HEK293 (cell line): ENCODE data around the gene PERM1.
A peak's percentile ranks its signal among the peaks of the same experiment; 100 is the strongest.

Experiments used
- GLIS1 ChIP-seq: fragments of 450-650 bp; formaldehyde crosslinking; IDR thresholded peaks from 2 replicates; pipeline ENCODE4 v1.5.1; 2016; ENCODE audit warnings: missing biosample characterization, missing genetic modification characterization
- MZF1 ChIP-seq: fragments of 450-650 bp; formaldehyde crosslinking; IDR thresholded peaks from 2 replicates; pipeline ENCODE4 v1.5.1; 2017; ENCODE audit warnings: missing biosample characterization, missing genetic modification characterization, borderline replicate concordance
- PRDM1 ChIP-seq: fragments of 450-650 bp; formaldehyde crosslinking; IDR thresholded peaks from 2 replicates; pipeline ENCODE4; 2016; ENCODE audit warnings: missing biosample characterization, missing genetic modification characterization
- WT1 ChIP-seq: fragments of 450-650 bp; formaldehyde crosslinking; IDR thresholded peaks from 2 replicates; pipeline ENCODE4 v1.5.1; 2016; ENCODE audit warnings: missing biosample characterization, missing genetic modification characterization
- ZFP69B ChIP-seq: fragments of 450-650 bp; formaldehyde crosslinking; IDR thresholded peaks from 2 replicates; pipeline ENCODE4 v1.5.1; 2016; ENCODE audit warnings: missing biosample characterization, missing genetic modification characterization
- ZIC2 ChIP-seq: fragments of 450-650 bp; formaldehyde crosslinking; IDR thresholded peaks from 2 replicates; pipeline ENCODE4 v1.5.1; 2016; ENCODE audit warnings: missing biosample characterization, missing genetic modification characterization
- ZNF169 ChIP-seq: fragments of 450-650 bp; formaldehyde crosslinking; IDR thresholded peaks from 2 replicates; pipeline ENCODE4 v1.5.1; 2016; ENCODE audit warnings: missing biosample characterization, missing genetic modification characterization
- ZNF211 ChIP-seq: fragments of 450-650 bp; formaldehyde crosslinking; IDR thresholded peaks from 2 replicates; pipeline ENCODE4 v1.5.1; 2016; ENCODE audit warnings: low read depth, missing biosample characterization, missing genetic modification characterization
- ZNF214 ChIP-seq: fragments of 450-650 bp; formaldehyde crosslinking; IDR thresholded peaks from 2 replicates; pipeline ENCODE4 v1.5.1; 2017; ENCODE audit warnings: missing biosample characterization, mild to moderate bottlenecking, missing genetic modification characterization, borderline replicate concordance
- ZNF221 ChIP-seq: fragments of 450-650 bp; formaldehyde crosslinking; IDR thresholded peaks from 2 replicates; pipeline ENCODE4 v1.5.1; 2017; ENCODE audit warnings: missing biosample characterization, missing genetic modification characterization, borderline replicate concordance
- ZNF23 ChIP-seq: fragments of 450-650 bp; formaldehyde crosslinking; IDR thresholded peaks from 2 replicates; pipeline ENCODE4 v1.5.1; 2016; ENCODE audit warnings: missing biosample characterization, missing genetic modification characterization, borderline replicate concordance
- ZNF266 ChIP-seq: fragments of 450-650 bp; formaldehyde crosslinking; IDR thresholded peaks from 2 replicates; pipeline ENCODE4 v1.5.1; 2016; ENCODE audit warnings: missing biosample characterization, missing genetic modification characterization, low read depth
- ZNF292 ChIP-seq: fragments of 450-650 bp; formaldehyde crosslinking; IDR thresholded peaks from 2 replicates; pipeline ENCODE4 v1.5.1; 2016; ENCODE audit warnings: low read depth, missing biosample characterization, missing genetic modification characterization, borderline replicate concordance
- ZNF37A ChIP-seq: fragments of 450-650 bp; IDR thresholded peaks from 2 replicates; pipeline ENCODE4 v1.5.1; 2018; ENCODE audit warnings: missing biosample characterization, missing genetic modification characterization
- ZNF394 ChIP-seq: fragments of 450-650 bp; formaldehyde crosslinking; IDR thresholded peaks from 2 replicates; pipeline ENCODE4 v1.5.1; 2016; ENCODE audit warnings: missing biosample characterization, missing genetic modification characterization, mild to moderate bottlenecking, moderate library complexity, borderline replicate concordance
- ZNF530 ChIP-seq: fragments of 450-650 bp; formaldehyde crosslinking; IDR thresholded peaks from 2 replicates; pipeline ENCODE4 v1.5.1; 2016; ENCODE audit warnings: low read depth, missing biosample characterization, missing genetic modification characterization
- ZNF558 ChIP-seq: fragments of 450-650 bp; formaldehyde crosslinking; IDR thresholded peaks from 2 replicates; pipeline ENCODE4 v1.5.1; 2016; ENCODE audit warnings: missing biosample characterization, missing genetic modification characterization
- ZNF560 ChIP-seq: fragments of 450-650 bp; formaldehyde crosslinking; IDR thresholded peaks from 2 replicates; pipeline ENCODE4 v1.5.1; 2017; ENCODE audit warnings: missing biosample characterization, missing genetic modification characterization, borderline replicate concordance
- ZNF610 ChIP-seq: fragments of 450-650 bp; formaldehyde crosslinking; IDR thresholded peaks from 2 replicates; pipeline ENCODE4 v1.5.1; 2016; ENCODE audit warnings: missing biosample characterization, missing genetic modification characterization, borderline replicate concordance
- ZNF664 ChIP-seq: fragments of 450-650 bp; formaldehyde crosslinking; IDR thresholded peaks from 2 replicates; pipeline ENCODE4 v1.5.1; 2016; ENCODE audit warnings: missing biosample characterization, missing genetic modification characterization
- ZNF776 ChIP-seq: fragments of 450-650 bp; formaldehyde crosslinking; IDR thresholded peaks from 2 replicates; pipeline ENCODE4 v1.5.0; 2017; ENCODE audit warnings: missing biosample characterization, missing genetic modification characterization, borderline replicate concordance
- ZNF791 ChIP-seq: fragments of 450-650 bp; formaldehyde crosslinking; IDR thresholded peaks from 2 replicates; pipeline ENCODE4 v1.5.1; 2016; ENCODE audit warnings: missing biosample characterization, missing genetic modification characterization
- TF ChIP-seq, protein P1 (sequence below): fragments of 450-650 bp; formaldehyde crosslinking; IDR thresholded peaks from 2 replicates; pipeline ENCODE4 v1.5.1; 2016; ENCODE audit warnings: missing biosample characterization, missing genetic modification characterization
- TF ChIP-seq, protein P2 (sequence below): fragments of 450-650 bp; formaldehyde crosslinking; IDR thresholded peaks from 2 replicates; pipeline ENCODE4 v1.5.1; 2016; ENCODE audit warnings: missing biosample characterization, missing genetic modification characterization
- TF ChIP-seq, protein P3 (sequence below): fragments of 450-650 bp; formaldehyde crosslinking; IDR thresholded peaks from 2 replicates; pipeline ENCODE4 v1.5.1; 2017; ENCODE audit warnings: missing biosample characterization, missing genetic modification characterization
- TF ChIP-seq, protein P4 (sequence below): fragments of 450-650 bp; formaldehyde crosslinking; IDR thresholded peaks from 2 replicates; pipeline ENCODE4 v1.5.1; 2016; ENCODE audit warnings: missing biosample characterization, missing genetic modification characterization
- TF ChIP-seq, protein P5 (sequence below): fragments of 450-650 bp; formaldehyde crosslinking; IDR thresholded peaks from 2 replicates; pipeline ENCODE4 v1.5.1; 2016; ENCODE audit warnings: missing biosample characterization, missing genetic modification characterization
- TF ChIP-seq, protein P6 (sequence below): fragments of 450-650 bp; formaldehyde crosslinking; IDR thresholded peaks from 2 replicates; pipeline ENCODE4 v1.5.1; 2016; ENCODE audit warnings: missing biosample characterization, missing genetic modification characterization
- TF ChIP-seq, protein P7 (sequence below): fragments of 450-650 bp; IDR thresholded peaks from 2 replicates; pipeline ENCODE4 v1.5.1; 2018; ENCODE audit warnings: missing biosample characterization, mild to moderate bottlenecking, missing genetic modification characterization

Gene PERM1

DNA sequence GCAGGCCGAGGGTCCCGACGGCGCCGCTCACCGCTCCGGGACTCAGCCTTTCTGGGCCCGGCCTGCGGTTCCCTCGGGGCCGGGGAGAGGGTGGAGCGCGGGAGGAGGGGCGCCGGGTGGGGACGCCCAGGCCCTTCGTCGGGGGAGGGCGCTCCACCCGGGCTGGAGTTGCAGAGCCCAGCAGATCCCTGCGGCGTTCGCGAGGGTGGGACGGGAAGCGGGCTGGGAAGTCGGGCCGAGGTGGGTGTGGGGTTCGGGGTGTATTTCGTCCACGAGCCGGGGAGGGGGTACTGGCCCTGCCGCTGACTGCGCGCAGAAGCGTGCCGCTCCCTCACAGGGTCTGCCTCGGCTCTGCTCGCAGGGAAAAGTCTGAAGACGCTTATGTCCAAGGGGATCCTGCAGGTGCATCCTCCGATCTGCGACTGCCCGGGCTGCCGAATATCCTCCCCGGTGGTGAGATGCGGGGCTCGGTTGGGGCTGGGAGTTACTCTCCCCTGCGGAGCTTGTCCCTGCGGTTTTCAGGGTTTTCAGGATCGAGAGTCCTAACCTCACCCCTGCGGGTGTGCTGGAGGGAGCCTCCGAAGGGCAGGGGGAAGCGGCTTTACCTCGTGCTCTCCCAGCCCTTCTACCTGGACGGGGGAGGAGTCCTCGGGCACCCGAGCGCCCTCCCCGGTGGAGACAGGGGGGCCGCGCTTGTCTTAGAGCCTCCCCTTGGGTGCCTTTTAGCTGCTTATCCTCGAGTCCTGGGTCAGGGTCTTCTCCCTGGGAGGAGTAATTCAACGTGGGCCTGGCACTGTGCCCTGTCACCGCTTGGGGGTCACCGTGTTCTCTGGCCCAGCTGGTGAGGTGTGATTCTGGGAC is 56.1 kb downstream of the PERM1 start (continued):
- TF ChIP-seq ZNF776 (tag by site-specific recombination) (no peak), ZIC2 (tag by site-specific recombination) (peak; percentile 75), WT1 (tag by site-specific recombination) (0 out of 2 replicates have a peak, but pooled peaks have one; percentile 36), ZNF394 (tag by site-specific recombination) (peak; percentile 20; the same call in 1 of the 2 replicates), ZNF791 (tag by site-specific recombination) (no peak), ZNF169 (no peak), ZNF664 (tag by site-specific recombination) (no peak), ZNF560 (tag by site-specific recombination) (no peak), GLIS1 (tag by site-specific recombination) (peak; percentile 53; the same call in 1 of the 2 replicates), ZNF221 (tag by site-specific recombination) (no peak), ZFP69B (tag by site-specific recombination) (peak; percentile 77), ZNF292 (tag by site-specific recombination) (no peak), ZNF211 (tag by site-specific recombination) (no peak), PRDM1 (tag by site-specific recombination) (no peak), ZNF23 (tag by site-specific recombination) (no peak), MZF1 (tag by site-specific recombination) (no peak), ZNF558 (no peak), ZNF266 (tag by site-specific recombination) (no peak), ZNF214 (tag by site-specific recombination) (no peak), ZNF610 (tag by site-specific recombination) (peak; percentile 90), ZNF37A (tag by site-specific recombination) (no peak), ZNF530 (tag by site-specific recombination) (no peak)
- TF ChIP-seq, protein P1, sequence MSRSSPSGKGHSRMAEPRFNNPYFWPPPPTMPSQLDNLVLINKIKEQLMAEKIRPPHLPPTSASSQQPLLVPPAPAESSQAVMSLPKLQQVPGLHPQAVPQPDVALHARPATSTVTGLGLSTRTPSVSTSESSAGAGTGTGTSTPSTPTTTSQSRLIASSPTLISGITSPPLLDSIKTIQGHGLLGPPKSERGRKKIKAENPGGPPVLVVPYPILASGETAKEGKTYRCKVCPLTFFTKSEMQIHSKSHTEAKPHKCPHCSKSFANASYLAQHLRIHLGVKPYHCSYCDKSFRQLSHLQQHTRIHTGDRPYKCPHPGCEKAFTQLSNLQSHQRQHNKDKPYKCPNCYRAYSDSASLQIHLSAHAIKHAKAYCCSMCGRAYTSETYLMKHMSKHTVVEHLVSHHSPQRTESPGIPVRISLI (tag by site-specific recombination), result no peak
- TF ChIP-seq, protein P2, sequence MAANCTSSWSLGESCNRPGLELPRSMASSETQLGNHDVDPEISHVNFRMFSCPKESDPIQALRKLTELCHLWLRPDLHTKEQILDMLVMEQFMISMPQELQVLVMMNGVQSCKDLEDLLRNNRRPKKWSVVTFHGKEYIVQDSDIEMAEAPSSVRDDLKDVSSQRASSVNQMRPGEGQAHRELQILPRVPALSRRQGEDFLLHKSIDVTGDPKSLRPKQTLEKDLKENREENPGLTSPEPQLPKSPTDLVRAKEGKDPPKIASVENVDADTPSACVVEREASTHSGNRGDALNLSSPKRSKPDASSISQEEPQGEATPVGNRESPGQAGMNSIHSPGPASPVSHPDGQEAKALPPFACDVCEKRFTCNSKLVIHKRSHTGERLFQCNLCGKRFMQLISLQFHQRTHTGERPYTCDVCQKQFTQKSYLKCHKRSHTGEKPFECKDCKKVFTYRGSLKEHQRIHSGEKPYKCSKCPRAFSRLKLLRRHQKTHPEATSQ (tag by site-specific recombination), result no peak
- TF ChIP-seq, protein P3, sequence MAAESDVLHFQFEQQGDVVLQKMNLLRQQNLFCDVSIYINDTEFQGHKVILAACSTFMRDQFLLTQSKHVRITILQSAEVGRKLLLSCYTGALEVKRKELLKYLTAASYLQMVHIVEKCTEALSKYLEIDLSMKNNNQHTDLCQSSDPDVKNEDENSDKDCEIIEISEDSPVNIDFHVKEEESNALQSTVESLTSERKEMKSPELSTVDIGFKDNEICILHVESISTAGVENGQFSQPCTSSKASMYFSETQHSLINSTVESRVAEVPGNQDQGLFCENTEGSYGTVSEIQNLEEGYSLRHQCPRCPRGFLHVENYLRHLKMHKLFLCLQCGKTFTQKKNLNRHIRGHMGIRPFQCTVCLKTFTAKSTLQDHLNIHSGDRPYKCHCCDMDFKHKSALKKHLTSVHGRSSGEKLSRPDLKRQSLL (tag by site-specific recombination), result 0 out of 2 replicates have a peak, but pooled peaks have one; percentile 66
- TF ChIP-seq, protein P4, sequence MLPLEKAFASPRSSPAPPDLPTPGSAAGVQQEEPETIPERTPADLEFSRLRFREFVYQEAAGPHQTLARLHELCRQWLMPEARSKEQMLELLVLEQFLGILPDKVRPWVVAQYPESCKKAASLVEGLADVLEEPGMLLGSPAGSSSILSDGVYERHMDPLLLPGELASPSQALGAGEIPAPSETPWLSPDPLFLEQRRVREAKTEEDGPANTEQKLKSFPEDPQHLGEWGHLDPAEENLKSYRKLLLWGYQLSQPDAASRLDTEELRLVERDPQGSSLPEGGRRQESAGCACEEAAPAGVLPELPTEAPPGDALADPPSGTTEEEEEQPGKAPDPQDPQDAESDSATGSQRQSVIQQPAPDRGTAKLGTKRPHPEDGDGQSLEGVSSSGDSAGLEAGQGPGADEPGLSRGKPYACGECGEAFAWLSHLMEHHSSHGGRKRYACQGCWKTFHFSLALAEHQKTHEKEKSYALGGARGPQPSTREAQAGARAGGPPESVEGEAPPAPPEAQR (tag by site-specific recombination), result no peak
- TF ChIP-seq, protein P5, sequence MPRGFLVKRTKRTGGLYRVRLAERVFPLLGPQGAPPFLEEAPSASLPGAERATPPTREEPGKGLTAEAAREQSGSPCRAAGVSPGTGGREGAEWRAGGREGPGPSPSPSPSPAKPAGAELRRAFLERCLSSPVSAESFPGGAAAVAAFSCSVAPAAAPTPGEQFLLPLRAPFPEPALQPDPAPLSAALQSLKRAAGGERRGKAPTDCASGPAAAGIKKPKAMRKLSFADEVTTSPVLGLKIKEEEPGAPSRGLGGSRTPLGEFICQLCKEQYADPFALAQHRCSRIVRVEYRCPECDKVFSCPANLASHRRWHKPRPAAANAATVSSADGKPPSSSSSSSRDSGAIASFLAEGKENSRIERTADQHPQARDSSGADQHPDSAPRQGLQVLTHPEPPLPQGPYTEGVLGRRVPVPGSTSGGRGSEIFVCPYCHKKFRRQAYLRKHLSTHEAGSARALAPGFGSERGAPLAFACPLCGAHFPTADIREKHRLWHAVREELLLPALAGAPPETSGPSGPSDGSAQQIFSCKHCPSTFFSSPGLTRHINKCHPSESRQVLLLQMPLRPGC (tag by site-specific recombination), result no peak
- TF ChIP-seq, protein P6, sequence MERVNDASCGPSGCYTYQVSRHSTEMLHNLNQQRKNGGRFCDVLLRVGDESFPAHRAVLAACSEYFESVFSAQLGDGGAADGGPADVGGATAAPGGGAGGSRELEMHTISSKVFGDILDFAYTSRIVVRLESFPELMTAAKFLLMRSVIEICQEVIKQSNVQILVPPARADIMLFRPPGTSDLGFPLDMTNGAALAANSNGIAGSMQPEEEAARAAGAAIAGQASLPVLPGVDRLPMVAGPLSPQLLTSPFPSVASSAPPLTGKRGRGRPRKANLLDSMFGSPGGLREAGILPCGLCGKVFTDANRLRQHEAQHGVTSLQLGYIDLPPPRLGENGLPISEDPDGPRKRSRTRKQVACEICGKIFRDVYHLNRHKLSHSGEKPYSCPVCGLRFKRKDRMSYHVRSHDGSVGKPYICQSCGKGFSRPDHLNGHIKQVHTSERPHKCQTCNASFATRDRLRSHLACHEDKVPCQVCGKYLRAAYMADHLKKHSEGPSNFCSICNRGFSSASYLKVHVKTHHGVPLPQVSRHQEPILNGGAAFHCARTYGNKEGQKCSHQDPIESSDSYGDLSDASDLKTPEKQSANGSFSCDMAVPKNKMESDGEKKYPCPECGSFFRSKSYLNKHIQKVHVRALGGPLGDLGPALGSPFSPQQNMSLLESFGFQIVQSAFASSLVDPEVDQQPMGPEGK (tag by site-specific recombination), result peak; percentile 91
- TF ChIP-seq, protein P7, sequence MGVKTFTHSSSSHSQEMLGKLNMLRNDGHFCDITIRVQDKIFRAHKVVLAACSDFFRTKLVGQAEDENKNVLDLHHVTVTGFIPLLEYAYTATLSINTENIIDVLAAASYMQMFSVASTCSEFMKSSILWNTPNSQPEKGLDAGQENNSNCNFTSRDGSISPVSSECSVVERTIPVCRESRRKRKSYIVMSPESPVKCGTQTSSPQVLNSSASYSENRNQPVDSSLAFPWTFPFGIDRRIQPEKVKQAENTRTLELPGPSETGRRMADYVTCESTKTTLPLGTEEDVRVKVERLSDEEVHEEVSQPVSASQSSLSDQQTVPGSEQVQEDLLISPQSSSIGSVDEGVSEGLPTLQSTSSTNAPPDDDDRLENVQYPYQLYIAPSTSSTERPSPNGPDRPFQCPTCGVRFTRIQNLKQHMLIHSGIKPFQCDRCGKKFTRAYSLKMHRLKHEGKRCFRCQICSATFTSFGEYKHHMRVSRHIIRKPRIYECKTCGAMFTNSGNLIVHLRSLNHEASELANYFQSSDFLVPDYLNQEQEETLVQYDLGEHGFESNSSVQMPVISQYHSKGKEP (tag by site-specific recombination), result no peak
